Vagina (tissue), 2 donors: ENCODE results near the gene NCBP3. TPM values are rescaled to one million over a fixed set of nuclear protein-coding genes. Genes with fewer than 3 reads are reported as not detected.

ENCODE experiments used
- DNase-seq, 2 donors: peaks; one replicate each; pipeline ENCODE4 v3.0.0-alpha.2; 2017; ENCODE audit errors: extremely low spot score in 2 of 2
- H3K27ac ChIP-seq: fragments of 200-600 bp; sonication (generic); one replicate; pipeline ENCODE4 v1.5.1; 2019
- H3K27me3 ChIP-seq: fragments of 200-600 bp; sonication (generic); one replicate; pipeline ENCODE4 v1.5.1; 2019
- H3K36me3 ChIP-seq, 2 donors: fragments of 200-600 bp; sonication (generic); one replicate each; pipeline ENCODE4 v1.5.1; 2017 to 2019
- H3K4me1 ChIP-seq: fragments of 200-600 bp; sonication (generic); one replicate; pipeline ENCODE4 v1.5.1; 2019
- H3K4me3 ChIP-seq, 2 donors: fragments of 200-600 bp; sonication (generic); 1 replicate in 1 of 2; 2 replicates in 1 of 2; pipeline ENCODE4 v1.5.1; 2016 to 2019
- H3K9me3 ChIP-seq: fragments of 200-600 bp; sonication (generic); one replicate; pipeline ENCODE4 v1.5.1; 2019
- CTCF ChIP-seq, 3 experiments: fragments of 450-650 bp in 2 of 3; fragments of 200-600 bp in 1 of 3; sonication (generic) in 1 of 3; IDR thresholded peaks; one replicate each; pipeline ENCODE4 v1.5.1; 2017 to 2019; ENCODE audit warnings: antibody characterized with exemption in 3 of 3, mild to moderate bottlenecking in 2 of 3, moderate library complexity in 2 of 3
- POLR2A ChIP-seq, 2 donors: fragments of 450-650 bp; IDR thresholded peaks; one replicate each; pipeline ENCODE4 v1.6.1; 2017; ENCODE audit warnings: antibody characterized with exemption in 2 of 2, mild to moderate bottlenecking in 2 of 2, moderate library complexity in 2 of 2
- POLR2AphosphoS5 ChIP-seq, 2 donors: sonication (generic); formaldehyde crosslinking; IDR thresholded peaks; one replicate each; pipeline ENCODE4 v1.9.0; 2017; ENCODE audit warnings: antibody characterized with exemption in 2 of 2, mild to moderate bottlenecking in 2 of 2, low read depth in 1 of 2; ENCODE audit not compliant: insufficient read depth in 1 of 2
- intact Hi-C: fragments of 100-400 bp; cut with DNase I; formaldehyde crosslinking; loops from one replicate; pipeline ENCODE4 v1.15.1; 2023
- total RNA-seq: library from RNA; depleted of rRNA; stranded (reverse); fragments of >200 nt; gene quantifications from one replicate; pipeline ENCODE4 v1.2.3, GENCODE V29; 2016

NCBP3 gene
- total RNA-seq, 1 donor from 2014 or later, result 20.6 TPM

DNA sequence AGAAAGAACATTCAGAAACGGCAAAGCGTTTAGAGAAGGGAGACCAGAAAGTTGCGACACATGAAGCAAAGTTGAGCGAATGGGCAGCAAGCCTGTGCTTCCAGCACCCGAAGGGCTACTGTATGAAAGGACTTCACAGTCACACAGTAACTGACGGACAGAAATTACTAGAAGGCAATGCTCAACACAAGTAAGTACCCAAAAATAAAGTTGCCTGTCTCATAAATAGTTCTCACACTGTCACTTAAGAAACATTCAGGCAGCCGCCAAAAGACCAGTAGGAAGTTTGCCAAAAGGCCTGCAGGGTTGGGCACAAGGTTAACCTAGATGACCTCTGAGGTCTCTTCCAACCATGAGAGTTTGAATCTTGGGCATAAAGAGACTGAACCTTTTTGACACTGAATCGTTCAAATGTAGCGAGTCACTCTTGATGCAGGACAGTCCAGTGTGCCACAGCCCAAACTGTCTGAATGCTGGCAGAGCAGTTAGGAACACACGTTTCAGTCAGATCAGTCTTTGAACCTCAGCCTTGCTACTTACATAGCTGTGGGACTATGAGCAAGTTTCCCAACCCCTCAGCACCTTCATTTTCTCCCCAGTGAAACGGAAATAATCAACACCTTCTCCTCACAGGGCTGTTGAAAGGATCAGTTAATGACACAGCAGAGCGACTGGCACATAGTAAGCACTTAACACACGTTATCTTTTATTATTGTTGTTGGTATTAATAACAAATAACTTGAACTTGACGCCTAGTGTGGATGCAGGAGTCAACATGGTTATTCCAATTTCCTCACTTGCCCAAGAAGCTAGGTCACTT, 10.4 kb downstream of the NCBP3 start:
- H3K4me3 ChIP-seq, result no peak overlapping the region
- TF ChIP-seq POLR2AphosphoS5 (IDR thresholded peaks at IDR 0.05; ENCODE audit: insufficient read depth in 1 of 2, low read depth in 1 of 2), result no peak
- TF ChIP-seq POLR2A (IDR thresholded peaks at IDR 0.05), result no peak
- TF ChIP-seq CTCF (IDR thresholded peaks at IDR 0.05), result no peak
- intact Hi-C loops, result no loop called here
- no peaks in the 10 kb centered on the region for H3K9me3 ChIP-seq
- H3K4me1 ChIP-seq, result peaks cover 10% of the 10 kb centered on the region
- DNase-seq, result no peak
- no peaks in the 10 kb centered on the region for H3K27me3 ChIP-seq
- no peak overlapping the region for H3K27ac ChIP-seq
- peaks cover 0 to 61% of the 10 kb centered on the region in 2 donors for H3K36me3 ChIP-seq

- Histone ChIP-seq H3K27ac (no peak overlapping the region), H3K9me3 (no peaks in the 10 kb centered on the region), H3K27me3 (no peaks in the 10 kb centered on the region), H3K36me3 (peaks cover 0 to 60% of the 10 kb centered on the region in 2 donors), H3K4me3 (no peak overlapping the region), H3K4me1 (peaks cover 10% of the 10 kb centered on the region)
- intact Hi-C loops, result no loop called here
- no peak for DNase-seq
- TF ChIP-seq POLR2AphosphoS5 (IDR thresholded peaks at IDR 0.05; ENCODE audit: insufficient read depth in 1 of 2, low read depth in 1 of 2) (no peak), POLR2A (IDR thresholded peaks at IDR 0.05) (no peak)
These were observed 11.2 kb downstream of the NCBP3 start for GRCh38 chr17:3834811-3835210.

- no peaks in the 10 kb centered on the region for H3K9me3 ChIP-seq
- no peak for DNase-seq
- H3K4me1 ChIP-seq, result peaks cover 9% of the 10 kb centered on the region
- intact Hi-C loops, result no loop called here
- H3K4me3 ChIP-seq, result no peak overlapping the region
- TF ChIP-seq POLR2A (IDR thresholded peaks at IDR 0.05), result no peak
- no peak for TF ChIP-seq POLR2AphosphoS5 (IDR thresholded peaks at IDR 0.05; ENCODE audit: insufficient read depth in 1 of 2, low read depth in 1 of 2)
- no peak for TF ChIP-seq CTCF (IDR thresholded peaks at IDR 0.05)
- no peaks in the 10 kb centered on the region for H3K27me3 ChIP-seq
- H3K36me3 ChIP-seq, result peaks cover 0 to 36% of the 10 kb centered on the region in 2 donors
- H3K27ac ChIP-seq, result no peak overlapping the region
These were observed 17.2 kb downstream of the NCBP3 start for GRCh38 chr17:3828852-3829232.

- no peaks in the 10 kb centered on the region for H3K9me3 ChIP-seq
- no peak for TF ChIP-seq POLR2A (IDR thresholded peaks at IDR 0.05)
- H3K27ac ChIP-seq, result no peak overlapping the region
- no peaks in the 10 kb centered on the region for H3K27me3 ChIP-seq
- no peak for DNase-seq
- H3K36me3 ChIP-seq, result peaks cover 0 to 36% of the 10 kb centered on the region in 2 donors
- intact Hi-C loops, result no loop called here
- H3K4me1 ChIP-seq, result peaks cover 9% of the 10 kb centered on the region
- H3K4me3 ChIP-seq, result no peak overlapping the region
These were observed 17.7 kb downstream of the NCBP3 start for GRCh38 chr17:3828151-3828851.

DNA sequence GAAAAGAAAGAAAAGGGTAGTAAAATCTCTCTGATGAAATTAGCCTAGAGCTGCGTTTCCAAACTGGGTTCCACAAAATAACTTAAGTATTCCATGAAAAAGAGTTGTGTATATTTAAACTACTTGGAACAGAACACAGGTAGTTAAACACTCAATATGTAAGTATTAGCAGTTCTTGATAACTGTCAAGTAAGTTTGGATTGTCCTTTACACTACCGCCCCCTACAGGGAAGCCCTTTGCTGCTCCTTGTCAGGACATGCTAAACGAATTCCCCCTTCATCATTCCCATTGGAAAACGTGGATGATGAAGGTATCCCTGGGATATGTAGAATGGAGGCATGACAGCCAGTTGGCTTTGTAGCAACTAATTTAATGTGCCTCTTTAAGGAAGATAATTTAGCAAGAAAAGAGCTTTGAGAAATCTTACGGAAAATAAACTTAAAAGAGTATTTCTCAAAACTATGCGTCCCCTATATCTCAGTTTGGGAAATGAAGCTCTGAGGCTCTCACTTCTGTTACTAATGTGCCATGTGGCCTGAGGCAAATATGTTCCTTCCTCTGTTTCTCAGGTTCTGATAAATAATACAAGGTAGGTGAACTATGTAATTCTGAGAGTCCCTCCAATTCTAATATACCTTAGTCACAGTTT, 18.8 kb downstream of the NCBP3 start:
- H3K4me1 ChIP-seq, result peaks cover 9% of the 10 kb centered on the region
- H3K36me3 ChIP-seq, result peaks cover 0 to 45% of the 10 kb centered on the region in 2 donors
- intact Hi-C loops, result no loop called here
- no peaks in the 10 kb centered on the region for H3K9me3 ChIP-seq
- H3K27me3 ChIP-seq, result no peaks in the 10 kb centered on the region
- no peak overlapping the region for H3K4me3 ChIP-seq
- no peak for DNase-seq
- no peak overlapping the region for H3K27ac ChIP-seq
- TF ChIP-seq POLR2AphosphoS5 (IDR thresholded peaks at IDR 0.05; ENCODE audit: insufficient read depth in 1 of 2, low read depth in 1 of 2) (no peak), POLR2A (IDR thresholded peaks at IDR 0.05) (no peak), CTCF (IDR thresholded peaks at IDR 0.05) (peak; percentile 22 to 54 (median 40))
